SK-N-SH treated with all-trans-retinoic acid at 6 μM for 48 hours (cell line): ENCODE data around the gene IPPK.

ENCODE experiments used
- ATAC-seq: fragments of 200-7000 bp; cut with Tn5 transposase; 3 replicates; pipeline ENCODE4 v1.9.1; 2020; ENCODE audit warnings: mild to moderate bottlenecking, moderate library complexity
- ARNTL ChIP-seq: fragments of 450-650 bp; formaldehyde crosslinking; IDR thresholded peaks from 2 replicates; pipeline ENCODE4 v1.5.0; 2020; ENCODE audit warnings: low read depth, mild to moderate bottlenecking, moderate library complexity, borderline replicate concordance
- BACH2 ChIP-seq: fragments of 250-450 bp; sonication (Bioruptor Pico); IDR thresholded peaks from 2 replicates; pipeline ENCODE4 v1.9.0; 2021; ENCODE audit warnings: mild to moderate bottlenecking, borderline replicate concordance
- CREB5 ChIP-seq: fragments of 250-450 bp; sonication (Bioruptor Pico); IDR thresholded peaks from 2 replicates; pipeline ENCODE4 v1.5.1; 2020; ENCODE audit warnings: low read depth, mild to moderate bottlenecking, moderate library complexity
- CSDC2 ChIP-seq: fragments of 250-450 bp; sonication (Bioruptor Pico); IDR thresholded peaks from 2 replicates; pipeline ENCODE4 v1.5.0; 2020; ENCODE audit warnings: mild to moderate bottlenecking, moderate library complexity
- ESRRG ChIP-seq: fragments of 250-450 bp; sonication (Bioruptor Pico); IDR thresholded peaks from 2 replicates; pipeline ENCODE4 v1.6.1; 2021; ENCODE audit warnings: mild to moderate bottlenecking
- GLIS3 ChIP-seq: fragments of 250-450 bp; sonication (Bioruptor Pico); IDR thresholded peaks from 2 replicates; pipeline ENCODE4 v1.5.0; 2020; ENCODE audit warnings: mild to moderate bottlenecking, moderate library complexity
- ISL1 ChIP-seq: fragments of 250-450 bp; sonication (Bioruptor Pico); IDR thresholded peaks from 2 replicates; pipeline ENCODE4 v2.1.2; 2022; ENCODE audit warnings: mild to moderate bottlenecking, moderate library complexity
- OSR1 ChIP-seq: fragments of 250-450 bp; sonication (Bioruptor Pico); IDR thresholded peaks from 2 replicates; pipeline ENCODE4 v1.8.0; 2022; ENCODE audit warnings: moderate library complexity, mild to moderate bottlenecking, inconsistent platforms
- POU6F1 ChIP-seq: fragments of 250-450 bp; sonication (Bioruptor Pico); IDR thresholded peaks from 2 replicates; pipeline ENCODE4 v1.8.0; 2021; ENCODE audit warnings: low read depth, mild to moderate bottlenecking, moderate library complexity, borderline replicate concordance
- PPARA ChIP-seq: fragments of 250-450 bp; sonication (Bioruptor Pico); IDR thresholded peaks from 2 replicates; pipeline ENCODE4 v1.5.0; 2020; ENCODE audit warnings: mild to moderate bottlenecking, borderline replicate concordance
- RARB ChIP-seq: fragments of 250-450 bp; sonication (Bioruptor Pico); IDR thresholded peaks from 2 replicates; pipeline ENCODE4 v1.8.0; 2021; ENCODE audit warnings: mild to moderate bottlenecking, moderate library complexity
- SNAI2 ChIP-seq: fragments of 250-450 bp; sonication (Bioruptor Pico); IDR thresholded peaks from 2 replicates; pipeline ENCODE4 v1.5.0; 2020; ENCODE audit warnings: mild to moderate bottlenecking, moderate library complexity
- TOX ChIP-seq: fragments of 250-450 bp; sonication (Bioruptor Pico); IDR thresholded peaks from 2 replicates; pipeline ENCODE4 v1.8.0; 2021; ENCODE audit warnings: mild to moderate bottlenecking, moderate library complexity, borderline replicate concordance
- TSHZ2 ChIP-seq: fragments of 250-450 bp; sonication (Bioruptor Pico); IDR thresholded peaks from 2 replicates; pipeline ENCODE4 v1.5.0; 2020; ENCODE audit warnings: mild to moderate bottlenecking, moderate library complexity
- ZC3H10 ChIP-seq: fragments of 250-450 bp; sonication (Bioruptor Pico); IDR thresholded peaks from 2 replicates; pipeline ENCODE4 v1.5.1; 2021; ENCODE audit warnings: mild to moderate bottlenecking, moderate library complexity
- ZFP3 ChIP-seq: fragments of 250-450 bp; sonication (Bioruptor Pico); IDR thresholded peaks from 2 replicates; pipeline ENCODE4 v1.5.0; 2020; ENCODE audit warnings: mild to moderate bottlenecking, moderate library complexity
- ZFP30 ChIP-seq: fragments of 450-650 bp; formaldehyde crosslinking; IDR thresholded peaks from 2 replicates; pipeline ENCODE4 v1.5.0; 2022; ENCODE audit warnings: mild to moderate bottlenecking, moderate library complexity
- ZNF565 ChIP-seq: fragments of 450-650 bp; formaldehyde crosslinking; conservative IDR thresholded peaks from 2 replicates; pipeline ENCODE4 v1.5.0; 2020; ENCODE audit warnings: low read depth, mild to moderate bottlenecking, moderate library complexity
- ZNF70 ChIP-seq: fragments of 450-650 bp; formaldehyde crosslinking; IDR thresholded peaks from 2 replicates; pipeline ENCODE4 v1.5.0; 2020; ENCODE audit warnings: mild to moderate bottlenecking, moderate library complexity
- ZNF8 ChIP-seq: fragments of 450-650 bp; formaldehyde crosslinking; IDR thresholded peaks from 2 replicates; pipeline ENCODE4 v1.5.0; 2020; ENCODE audit warnings: mild to moderate bottlenecking, moderate library complexity
- TF ChIP-seq, protein P1 (sequence below): fragments of 250-450 bp; sonication (Bioruptor Pico); IDR thresholded peaks from 2 replicates; pipeline ENCODE4 v1.5.1; 2021; ENCODE audit warnings: mild to moderate bottlenecking, moderate library complexity
- TF ChIP-seq, protein P2 (sequence below): fragments of 250-450 bp; sonication (Bioruptor Pico); IDR thresholded peaks from 2 replicates; pipeline ENCODE4 v1.8.0; 2020; ENCODE audit warnings: mild to moderate bottlenecking, moderate library complexity, borderline replicate concordance

Gene IPPK

DNA sequence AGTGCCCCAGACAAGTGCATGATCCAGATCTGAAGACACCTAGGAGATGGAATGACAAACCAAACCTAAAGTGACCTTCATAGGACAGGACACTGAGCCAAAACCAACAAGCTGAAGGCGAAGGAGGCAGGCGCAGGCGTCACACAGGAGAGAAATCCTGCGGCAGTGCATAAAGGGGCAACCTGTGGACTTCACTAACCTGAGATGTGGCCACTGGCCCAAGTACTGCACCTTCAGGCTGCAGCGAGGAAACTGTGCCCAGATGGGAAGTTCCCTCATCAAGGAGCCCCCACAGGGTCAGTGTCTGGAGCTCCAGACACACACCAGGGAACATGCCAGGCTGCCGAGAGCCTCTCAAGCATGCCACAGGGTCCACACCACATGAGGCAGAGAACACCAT lies 3.7 kb downstream of the IPPK start:
- ATAC-seq, result no peak
- no peak for TF ChIP-seq OSR1 (CRISPR knock-in tag)
- no peak for TF ChIP-seq ZFP3
- TF ChIP-seq POU6F1, result no peak

DNA sequence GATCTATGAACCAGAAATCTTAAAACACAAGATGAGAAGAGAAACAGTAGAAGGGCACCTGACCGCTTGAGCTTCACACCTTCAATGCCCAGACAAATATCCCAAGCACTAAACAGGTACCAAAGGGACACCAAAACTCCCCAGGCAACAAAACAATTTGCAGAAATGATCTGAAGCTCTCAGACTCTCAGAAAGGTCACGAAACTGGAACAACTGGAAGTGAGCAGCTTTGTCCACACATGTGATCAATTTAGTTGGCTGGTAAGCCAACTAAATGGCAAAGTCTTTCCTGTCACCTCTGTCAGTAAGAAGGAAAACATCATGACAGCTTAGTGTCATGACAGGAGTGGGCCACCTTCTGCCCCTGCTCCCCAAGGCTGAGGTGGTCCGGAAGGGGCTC lies 4.1 kb downstream of the IPPK start:
- no peak for ATAC-seq
- TF ChIP-seq, protein P1, sequence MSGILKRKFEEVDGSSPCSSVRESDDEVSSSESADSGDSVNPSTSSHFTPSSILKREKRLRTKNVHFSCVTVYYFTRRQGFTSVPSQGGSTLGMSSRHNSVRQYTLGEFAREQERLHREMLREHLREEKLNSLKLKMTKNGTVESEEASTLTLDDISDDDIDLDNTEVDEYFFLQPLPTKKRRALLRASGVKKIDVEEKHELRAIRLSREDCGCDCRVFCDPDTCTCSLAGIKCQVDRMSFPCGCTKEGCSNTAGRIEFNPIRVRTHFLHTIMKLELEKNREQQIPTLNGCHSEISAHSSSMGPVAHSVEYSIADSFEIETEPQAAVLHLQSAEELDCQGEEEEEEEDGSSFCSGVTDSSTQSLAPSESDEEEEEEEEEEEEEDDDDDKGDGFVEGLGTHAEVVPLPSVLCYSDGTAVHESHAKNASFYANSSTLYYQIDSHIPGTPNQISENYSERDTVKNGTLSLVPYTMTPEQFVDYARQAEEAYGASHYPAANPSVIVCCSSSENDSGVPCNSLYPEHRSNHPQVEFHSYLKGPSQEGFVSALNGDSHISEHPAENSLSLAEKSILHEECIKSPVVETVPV (CRISPR knock-in tag), result no peak
- TF ChIP-seq TOX, result no peak

DNA sequence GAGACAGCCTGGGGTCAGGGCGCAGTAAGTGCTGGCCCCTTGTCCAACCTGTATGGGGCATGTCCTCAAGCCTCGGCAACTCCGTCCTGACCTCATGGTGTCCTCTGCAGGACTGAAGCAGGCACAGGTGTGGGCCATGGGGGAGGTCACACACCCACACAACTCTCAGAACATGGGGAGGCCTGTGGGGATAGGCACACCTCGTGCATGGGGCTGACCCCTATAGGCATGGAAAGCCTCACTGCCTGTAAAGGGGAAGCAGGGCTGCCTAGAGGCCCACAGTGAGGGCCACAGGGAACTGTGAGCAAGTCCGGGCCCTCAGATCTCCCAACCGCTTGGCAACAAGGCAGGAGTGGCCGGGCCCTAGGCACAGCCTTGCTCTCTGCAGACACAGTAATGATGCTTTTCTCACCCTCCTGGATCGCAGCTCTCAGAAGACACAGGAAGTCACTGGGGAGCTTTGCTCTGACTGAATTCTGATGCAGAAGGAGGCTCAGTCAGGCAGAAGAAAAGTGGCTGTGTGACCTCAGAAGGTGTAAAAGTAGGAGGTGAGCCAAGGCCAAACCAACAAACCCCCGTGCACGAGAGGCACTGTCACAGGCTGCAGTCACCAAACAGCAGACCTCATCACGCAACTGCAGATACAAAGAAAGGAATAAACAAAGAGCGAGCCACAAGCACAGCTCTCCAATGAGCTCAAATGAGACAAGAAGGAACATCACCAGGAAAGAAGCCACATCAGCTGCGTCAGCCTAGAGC lies 5.4 kb downstream of the IPPK start:
- no peak for ATAC-seq
- TF ChIP-seq ZFP30 (CRISPR knock-in tag) (no peak), ESRRG (no peak), ISL1 (CRISPR knock-in tag) (no peak), GLIS3 (no peak), ZNF8 (no peak)

DNA sequence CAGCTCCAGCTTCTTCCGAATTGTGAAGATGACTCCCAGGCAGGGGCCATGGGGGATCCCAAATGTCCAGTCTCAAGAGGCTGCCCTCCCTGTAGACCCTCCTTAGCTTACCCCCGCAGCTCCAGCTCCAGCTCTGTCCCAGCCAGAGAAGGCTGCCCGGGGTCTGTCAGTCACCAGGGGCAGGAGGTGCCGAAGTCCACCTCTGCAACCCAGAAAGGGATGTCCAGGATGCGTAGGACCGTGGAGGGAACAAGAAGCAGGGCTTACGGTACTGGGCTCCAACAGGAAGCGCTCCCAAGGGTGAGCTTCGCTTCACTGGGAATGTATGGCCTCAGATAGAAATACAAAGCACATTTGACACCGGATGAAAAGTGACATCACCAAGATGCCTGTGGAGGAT lies 6.0 kb downstream of the IPPK start:
- no peak for ATAC-seq
- TF ChIP-seq, protein P2, sequence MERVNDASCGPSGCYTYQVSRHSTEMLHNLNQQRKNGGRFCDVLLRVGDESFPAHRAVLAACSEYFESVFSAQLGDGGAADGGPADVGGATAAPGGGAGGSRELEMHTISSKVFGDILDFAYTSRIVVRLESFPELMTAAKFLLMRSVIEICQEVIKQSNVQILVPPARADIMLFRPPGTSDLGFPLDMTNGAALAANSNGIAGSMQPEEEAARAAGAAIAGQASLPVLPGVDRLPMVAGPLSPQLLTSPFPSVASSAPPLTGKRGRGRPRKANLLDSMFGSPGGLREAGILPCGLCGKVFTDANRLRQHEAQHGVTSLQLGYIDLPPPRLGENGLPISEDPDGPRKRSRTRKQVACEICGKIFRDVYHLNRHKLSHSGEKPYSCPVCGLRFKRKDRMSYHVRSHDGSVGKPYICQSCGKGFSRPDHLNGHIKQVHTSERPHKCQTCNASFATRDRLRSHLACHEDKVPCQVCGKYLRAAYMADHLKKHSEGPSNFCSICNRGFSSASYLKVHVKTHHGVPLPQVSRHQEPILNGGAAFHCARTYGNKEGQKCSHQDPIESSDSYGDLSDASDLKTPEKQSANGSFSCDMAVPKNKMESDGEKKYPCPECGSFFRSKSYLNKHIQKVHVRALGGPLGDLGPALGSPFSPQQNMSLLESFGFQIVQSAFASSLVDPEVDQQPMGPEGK (CRISPR knock-in tag), result no peak
- no peak for TF ChIP-seq OSR1 (CRISPR knock-in tag)

- TF ChIP-seq ZFP3 (no peak), ISL1 (CRISPR knock-in tag) (no peak), CREB5 (CRISPR knock-in tag) (no peak), RARB (no peak), POU6F1 (no peak), ESRRG (no peak), TSHZ2 (no peak), ZNF565 (CRISPR knock-in tag) (no peak), ZNF70 (CRISPR knock-in tag) (no peak), SNAI2 (CRISPR knock-in tag) (no peak), ZNF8 (no peak), CSDC2 (no peak), BACH2 (no peak), PPARA (CRISPR knock-in tag) (no peak), ZC3H10 (CRISPR knock-in tag) (no peak), GLIS3 (no peak), ARNTL (CRISPR knock-in tag) (no peak)
- ATAC-seq, result no peak
Observed at GRCh38 chr9:92663126-92663525, 6.8 kb downstream of the IPPK start.
